Heart left ventricle (tissue), 16 donors: ENCODE results near the gene MAP1LC3A. TPM values are rescaled to one million over a fixed set of nuclear protein-coding genes. Genes with fewer than 3 reads are reported as not detected.

Experiments
- ATAC-seq, 4 donors: fragments of 200-7000 bp; cut with Tn5 transposase; one replicate each; pipeline ENCODE4 v1.9.1; 2020 to 2022; ENCODE audit warnings: moderate library complexity in 4 of 4, mild to moderate bottlenecking in 3 of 4, moderate number of reproducible peaks in 1 of 4
- DNase-seq, 5 donors: peaks; one replicate each; pipeline ENCODE4 v3.0.0-alpha.2; 2020
- H3K27ac ChIP-seq, 12 donors: fragments of 200-600 bp; sonication (generic) in 4 of 12; one replicate each; pipeline versions ENCODE4 v1.5.0 to v1.8.0; 2016 to 2022; ENCODE audit warnings: mild to moderate bottlenecking in 2 of 12
- H3K27me3 ChIP-seq, 9 donors: fragments of 200-600 bp; sonication (generic) in 2 of 9; one replicate each; pipeline versions ENCODE4 v1.5.1 to v1.8.0; 2016 to 2022; ENCODE audit warnings: mild to moderate bottlenecking in 3 of 9
- H3K36me3 ChIP-seq, 9 donors: fragments of 200-600 bp; sonication (generic) in 2 of 9; one replicate each; pipeline versions ENCODE4 v1.5.0 to v1.8.0; 2018 to 2022; ENCODE audit warnings: mild to moderate bottlenecking in 2 of 9
- H3K4me1 ChIP-seq, 12 donors: fragments of 200-600 bp; sonication (generic) in 4 of 12; one replicate each; pipeline versions ENCODE4 v1.5.0 to v1.8.0; 2016 to 2022; ENCODE audit warnings: mild to moderate bottlenecking in 3 of 12
- H3K4me3 ChIP-seq, 12 donors: fragments of 200-600 bp; sonication (generic) in 4 of 12; one replicate each; pipeline versions ENCODE4 v1.5.0 to v1.8.0; 2017 to 2022; ENCODE audit warnings: mild to moderate bottlenecking in 9 of 12, moderate library complexity in 4 of 12
- H3K9me3 ChIP-seq, 12 donors: fragments of 200-600 bp; sonication (generic) in 4 of 12; one replicate each; pipeline versions ENCODE4 v1.5.0 to v1.8.0; 2016 to 2022; ENCODE audit warnings: mild to moderate bottlenecking in 1 of 12
- POLR2A ChIP-seq, 2 donors: fragments of 450-650 bp; IDR thresholded peaks; one replicate each; pipeline ENCODE4 v1.6.1; 2017; ENCODE audit warnings: antibody characterized with exemption in 2 of 2, mild to moderate bottlenecking in 2 of 2, moderate library complexity in 2 of 2
- WGBS, 4 donors: extraction: QIAGEN DNeasy Blood & Tissue Kit in 2 of 4; methylation state at CpG; one replicate each; pipeline versions ENCODE4 v1.1.5 to v1.1.7; 2013 to 2018; 5-methylcytosine and 5-hydroxymethylcytosine counted together
- intact Hi-C, 10 donors: fragments of 100-400 bp; cut with DNase I; formaldehyde crosslinking; loops; one replicate each; pipeline versions ENCODE4 v1.11.1 to v1.14.2; 2022
- polyA plus RNA-seq, 2 donors: library from polyadenylated mRNA; stranded (reverse); fragments of 200-250 nt; gene quantifications; one replicate each; pipeline ENCODE4 v1.2.3, GENCODE V29; 2013
- total RNA-seq, 9 donors: library from RNA; depleted of rRNA in 2 of 9; stranded (reverse); fragments of >200 nt in 2 of 9; fragmentation: NEBNext Ultra II Directional in 3 of 9; extraction: Animal tissue kit (Norgen Biotek cat#: 25700) in 3 of 9; gene quantifications; one replicate each; pipeline versions ENCODE4 v1.1.0 to v1.2.4, GENCODE V29; 2016 to 2023
- TF ChIP-seq, protein P1 (sequence below), 12 donors: fragments of 200-600 bp; sonication (generic) in 4 of 12; IDR thresholded peaks; one replicate each; pipeline versions ENCODE4 v1.5.0 to v1.8.0; 2018 to 2022; ENCODE audit warnings: antibody characterized with exemption in 12 of 12, mild to moderate bottlenecking in 5 of 12
- donor health status: ischemic (EF 13 %, LVEDD 7.1; RV severe dilation, severe dysfunction).
- donor health status: healthy with polysubstance abuse.
- donor health status: DM: no; HTN: yes; CAD: no.
- donor health status: DM: no; HTN: no; CAD: no.
- donor health status: ischemic (EF 25% LVEDD 6.9; RV normal size, moderate dysfunction).
- donor health status: ischemic (EF 25% LVEDD 5.7; RV mildly dilated, moderate dysfunction).
- donor health status: healthy.
- donor health status: DM: yes; HTN: yes; CAD: no.
- donor health status: ischemic (EF 35%, LVEDD 5.7; RV mildly dilated, moderate dysfunction).
- donor health status: nonischemic (EF 11% LVEDD 7.7; RV severe dilation, severe dysfunction).
- donor health status: DM: yes; HTN: yes; CAD: no.
- donor health status: PGD.
- donor health status: ischemic (EF 29% LVEDD 5.4; RV normal size, mild dysfunction).
- donor health status: nonischemic (EF 23%, LVEDD 6.1; RV moderate dilation, normal function).

MAP1LC3A gene
- total and polyA plus RNA-seq, 11 donors, result 42.8 to 212 (median 88.6) TPM

DNA sequence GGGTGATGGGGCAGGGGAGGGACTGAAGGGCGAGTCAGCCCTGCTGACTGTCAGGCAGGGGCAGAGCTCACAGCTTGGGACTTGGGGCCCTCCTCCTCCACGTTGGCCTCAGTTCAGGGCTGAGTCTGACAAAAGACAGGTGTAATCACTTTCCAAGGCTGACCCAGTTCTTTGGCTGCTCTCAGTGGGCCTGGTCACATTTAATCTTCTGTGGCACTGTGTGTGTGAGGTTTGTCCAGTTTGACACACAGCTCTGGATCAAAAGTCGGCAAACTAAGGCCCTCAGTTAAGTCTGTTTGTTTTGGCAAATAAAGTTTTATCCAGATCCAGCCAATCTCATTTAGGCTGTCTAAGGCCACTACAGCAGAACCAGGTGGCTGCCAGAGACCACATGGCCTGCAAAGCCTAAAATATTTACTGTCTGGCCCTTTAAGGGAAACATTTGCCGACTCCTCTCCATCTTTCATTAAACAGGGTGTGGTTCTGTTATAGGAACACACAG is 5.1 kb upstream of the MAP1LC3A start:
- ATAC-seq (peak; percentile 64 to 73 (median 72)), DNase-seq (peak in 2 of 5 donors; percentile 48 to 54)
- WGBS, 4 donors, result 32 to 46% (median 40%) methylated on average over 3 to 4 of the region's 4 CpGs
- Histone ChIP-seq H3K4me1 (peaks cover 0 to 20% (median 10%) of the 10 kb centered on the region in 12 donors), H3K27me3 (no peaks in the 10 kb centered on the region), H3K4me3 (no peak overlapping the region), H3K9me3 (no peaks in the 10 kb centered on the region), H3K27ac (peak overlapping the region in 7 of 12 donors; percentile 9 to 66 (median 37)), H3K36me3 (no peaks in the 10 kb centered on the region)
- TF ChIP-seq, protein P1, sequence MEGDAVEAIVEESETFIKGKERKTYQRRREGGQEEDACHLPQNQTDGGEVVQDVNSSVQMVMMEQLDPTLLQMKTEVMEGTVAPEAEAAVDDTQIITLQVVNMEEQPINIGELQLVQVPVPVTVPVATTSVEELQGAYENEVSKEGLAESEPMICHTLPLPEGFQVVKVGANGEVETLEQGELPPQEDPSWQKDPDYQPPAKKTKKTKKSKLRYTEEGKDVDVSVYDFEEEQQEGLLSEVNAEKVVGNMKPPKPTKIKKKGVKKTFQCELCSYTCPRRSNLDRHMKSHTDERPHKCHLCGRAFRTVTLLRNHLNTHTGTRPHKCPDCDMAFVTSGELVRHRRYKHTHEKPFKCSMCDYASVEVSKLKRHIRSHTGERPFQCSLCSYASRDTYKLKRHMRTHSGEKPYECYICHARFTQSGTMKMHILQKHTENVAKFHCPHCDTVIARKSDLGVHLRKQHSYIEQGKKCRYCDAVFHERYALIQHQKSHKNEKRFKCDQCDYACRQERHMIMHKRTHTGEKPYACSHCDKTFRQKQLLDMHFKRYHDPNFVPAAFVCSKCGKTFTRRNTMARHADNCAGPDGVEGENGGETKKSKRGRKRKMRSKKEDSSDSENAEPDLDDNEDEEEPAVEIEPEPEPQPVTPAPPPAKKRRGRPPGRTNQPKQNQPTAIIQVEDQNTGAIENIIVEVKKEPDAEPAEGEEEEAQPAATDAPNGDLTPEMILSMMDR (IDR thresholded peaks at IDR 0.05), result no peak
- no peak for TF ChIP-seq POLR2A (IDR thresholded peaks at IDR 0.05)
- intact Hi-C loops, result loop anchor here in 1 of 10 donors (10.0 kb wide), 1 partner anchor 151 kb away; the partner anchor contains the start of gene TP53INP2

DNA sequence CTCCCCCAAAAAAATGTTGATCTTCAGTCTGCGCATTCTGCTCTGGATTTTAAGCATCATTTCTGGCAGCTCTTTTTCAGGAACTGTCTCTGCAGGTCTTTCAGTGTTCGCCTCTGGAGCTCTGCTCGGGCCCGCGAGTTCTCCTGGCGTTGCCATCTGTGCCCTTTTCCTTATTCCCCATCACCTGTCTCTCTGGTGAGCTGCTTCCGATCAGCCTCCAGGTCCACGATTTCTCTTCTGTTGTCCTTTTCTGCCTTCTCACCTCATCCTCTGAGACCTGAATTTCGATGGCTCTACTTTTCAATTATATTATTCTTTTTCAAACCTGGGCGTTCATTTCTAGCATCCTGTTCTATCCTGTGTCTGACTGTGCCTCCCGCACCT is 590 bp upstream of the MAP1LC3A start:
- H3K4me3 ChIP-seq, result peak overlapping the region; percentile 57 to 98 (median 86)
- no peak for ATAC-seq
- no peak for TF ChIP-seq POLR2A (IDR thresholded peaks at IDR 0.05)
- TF ChIP-seq, protein P1 (IDR thresholded peaks at IDR 0.05), result no peak
- intact Hi-C loops, result loop anchor here in 1 of 10 donors (10.0 kb wide), 1 partner anchor 147 kb away; the partner anchor contains the start of gene TP53INP2
- 23 to 32% (median 31%) methylated on average over 11 of the region's 11 CpGs for WGBS, 4 donors
- peak overlapping the region; percentile 81 to 98 (median 94) for H3K27ac ChIP-seq
- DNase-seq, result no peak
- H3K36me3 ChIP-seq, result peaks cover 0 to 6% (median 0%) of the 10 kb centered on the region in 9 donors
- no peaks in the 10 kb centered on the region for H3K27me3 ChIP-seq
- no peaks in the 10 kb centered on the region for H3K9me3 ChIP-seq
- peaks cover 0 to 34% (median 11%) of the 10 kb centered on the region in 12 donors for H3K4me1 ChIP-seq

DNA sequence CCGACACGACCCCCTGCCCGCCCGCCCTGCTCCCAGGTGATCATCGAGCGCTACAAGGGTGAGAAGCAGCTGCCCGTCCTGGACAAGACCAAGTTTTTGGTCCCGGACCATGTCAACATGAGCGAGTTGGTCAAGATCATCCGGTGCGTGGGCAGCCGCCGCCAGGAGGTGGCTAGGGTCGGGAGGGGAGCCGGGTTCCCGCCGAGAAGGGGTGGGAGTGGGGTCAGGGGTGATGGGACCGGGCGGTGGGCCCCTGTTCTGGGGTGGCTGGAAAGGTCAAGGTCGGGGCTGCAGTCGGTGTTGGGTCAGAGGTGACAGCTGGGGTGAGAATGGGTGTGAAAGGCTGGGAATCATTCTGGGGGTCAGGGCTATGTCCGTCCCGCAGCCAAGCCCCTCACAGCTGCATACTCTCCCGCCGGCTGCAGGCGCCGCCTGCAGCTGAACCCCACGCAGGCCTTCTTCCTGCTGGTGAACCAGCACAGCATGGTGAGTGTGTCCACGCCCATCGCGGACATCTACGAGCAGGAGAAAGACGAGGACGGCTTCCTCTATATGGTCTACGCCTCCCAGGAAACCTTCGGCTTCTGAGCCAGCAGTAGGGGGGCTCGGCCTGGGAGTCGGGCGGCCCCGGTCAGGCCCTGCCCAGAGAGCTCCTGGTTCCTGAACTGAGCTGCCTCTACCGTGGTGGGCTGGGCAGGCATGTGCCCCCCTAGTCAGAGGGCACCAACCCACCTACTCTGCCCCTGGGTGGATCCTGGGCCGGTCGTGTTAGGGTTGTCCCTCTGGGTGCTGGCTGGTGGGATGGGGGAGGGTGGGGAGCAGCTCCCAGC is 1.0 kb downstream of the MAP1LC3A start:
- intact Hi-C loops, result loop anchor here in 2 of 10 donors (10.0 kb wide), 1 partner anchor 145 kb away; the partner anchor contains the start of gene TP53INP2 (in 2 of the 2)
- Histone ChIP-seq H3K4me3 (peak overlapping the region; percentile 57 to 98 (median 86)), H3K27ac (peak overlapping the region in 11 of 12 donors; percentile 81 to 98 (median 95)), H3K9me3 (no peaks in the 10 kb centered on the region), H3K4me1 (peaks cover 0 to 24% (median 8%) of the 10 kb centered on the region in 12 donors), H3K36me3 (peaks cover 0 to 6% (median 0%) of the 10 kb centered on the region in 9 donors), H3K27me3 (no peaks in the 10 kb centered on the region)
- peak in 2 of 5 donors; percentile 30 to 51 for DNase-seq
- TF ChIP-seq, protein P1 (IDR thresholded peaks at IDR 0.05), result no peak
- no peak for TF ChIP-seq POLR2A (IDR thresholded peaks at IDR 0.05)
- peak in 3 of 4 donors; percentile 1 to 9 (median 1) for ATAC-seq
- WGBS, 4 donors, result 38 to 49% (median 42%) methylated on average over 31 to 43 of the region's 43 CpGs

DNA sequence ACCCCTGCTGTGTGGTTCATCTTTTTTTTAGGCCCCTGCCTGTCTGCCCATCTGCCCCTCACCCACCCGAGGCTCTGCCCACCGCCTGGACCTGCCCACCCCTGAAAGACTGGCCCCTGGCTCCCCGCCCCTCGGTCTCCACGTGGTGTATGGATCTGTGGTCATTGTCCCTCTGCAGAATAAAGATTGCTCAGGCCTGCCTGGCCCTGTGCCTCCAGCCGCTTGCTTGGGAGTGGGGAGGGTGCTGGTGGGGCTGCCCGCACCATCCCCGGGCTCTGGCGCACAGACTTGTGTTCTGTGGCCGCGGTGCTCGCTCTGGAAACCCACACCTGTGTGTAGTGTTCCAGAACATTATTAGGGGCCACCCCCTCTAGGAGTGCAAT is 1.6 kb downstream of the MAP1LC3A start:
- ATAC-seq, result no peak
- Histone ChIP-seq H3K36me3 (peaks cover 0 to 6% (median 0%) of the 10 kb centered on the region in 9 donors), H3K27ac (peak overlapping the region in 5 of 12 donors; percentile 87 to 98 (median 97)), H3K27me3 (no peaks in the 10 kb centered on the region), H3K9me3 (no peaks in the 10 kb centered on the region), H3K4me3 (no peak overlapping the region), H3K4me1 (peaks cover 0 to 30% (median 9%) of the 10 kb centered on the region in 12 donors)
- WGBS, 4 donors, result 84 to 90% (median 87%) methylated on average over 12 of the region's 12 CpGs
- intact Hi-C loops, result loop anchor here in 1 of 10 donors (10.0 kb wide), 1 partner anchor 145 kb away; the partner anchor contains the start of gene TP53INP2
- no peak for TF ChIP-seq POLR2A (IDR thresholded peaks at IDR 0.05)
- TF ChIP-seq, protein P1 (IDR thresholded peaks at IDR 0.05), result no peak
- DNase-seq, result no peak
